ENCODE measurements around the gene VPS39.
A peak's percentile ranks its signal among the peaks of the same experiment; 100 is the strongest.

DNA sequence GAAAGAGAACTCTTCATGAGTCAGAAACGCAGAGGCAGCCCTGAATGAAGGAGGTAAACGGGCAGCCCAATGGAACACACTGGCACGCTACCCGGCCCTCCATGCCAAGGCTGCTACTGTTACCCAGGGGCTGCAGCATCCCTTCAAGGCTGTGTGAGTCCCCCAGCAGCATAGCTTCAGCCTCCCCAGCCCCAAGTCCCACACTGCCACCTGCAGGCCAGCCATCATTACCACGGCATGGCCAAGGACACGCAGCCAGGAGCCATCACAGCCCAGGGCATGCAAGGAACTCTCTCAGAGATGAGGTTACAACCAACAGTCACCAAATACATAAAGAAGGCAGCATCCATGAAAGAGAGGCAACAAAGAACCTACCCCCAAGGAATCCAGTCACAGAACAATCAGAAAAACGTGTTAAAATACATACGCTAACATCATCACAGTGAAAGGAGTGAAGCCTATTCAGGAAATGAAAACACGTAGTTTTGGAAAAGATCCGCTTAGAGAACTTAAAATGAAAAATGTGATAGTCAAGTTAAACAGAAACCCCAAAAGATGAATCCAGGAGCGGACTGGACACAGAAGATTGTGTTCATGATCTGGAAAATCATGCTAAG lies 74.1 kb downstream of the VPS39 start:
- TF ChIP-seq, protein P1, sequence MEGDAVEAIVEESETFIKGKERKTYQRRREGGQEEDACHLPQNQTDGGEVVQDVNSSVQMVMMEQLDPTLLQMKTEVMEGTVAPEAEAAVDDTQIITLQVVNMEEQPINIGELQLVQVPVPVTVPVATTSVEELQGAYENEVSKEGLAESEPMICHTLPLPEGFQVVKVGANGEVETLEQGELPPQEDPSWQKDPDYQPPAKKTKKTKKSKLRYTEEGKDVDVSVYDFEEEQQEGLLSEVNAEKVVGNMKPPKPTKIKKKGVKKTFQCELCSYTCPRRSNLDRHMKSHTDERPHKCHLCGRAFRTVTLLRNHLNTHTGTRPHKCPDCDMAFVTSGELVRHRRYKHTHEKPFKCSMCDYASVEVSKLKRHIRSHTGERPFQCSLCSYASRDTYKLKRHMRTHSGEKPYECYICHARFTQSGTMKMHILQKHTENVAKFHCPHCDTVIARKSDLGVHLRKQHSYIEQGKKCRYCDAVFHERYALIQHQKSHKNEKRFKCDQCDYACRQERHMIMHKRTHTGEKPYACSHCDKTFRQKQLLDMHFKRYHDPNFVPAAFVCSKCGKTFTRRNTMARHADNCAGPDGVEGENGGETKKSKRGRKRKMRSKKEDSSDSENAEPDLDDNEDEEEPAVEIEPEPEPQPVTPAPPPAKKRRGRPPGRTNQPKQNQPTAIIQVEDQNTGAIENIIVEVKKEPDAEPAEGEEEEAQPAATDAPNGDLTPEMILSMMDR (conservative IDR thresholded peaks at IDR 0.05; ENCODE audit: low read depth, low read length), result peak; percentile 87
- TF ChIP-seq EZH2 (IDR thresholded peaks at IDR 0.05; ENCODE audit: borderline replicate concordance, low read depth, low read length, poor library complexity, severe bottlenecking), result no peak
